HG03064 (cell line): Measurements from ENCODE around the gene RBM15.

Experiments used
- ATAC-seq: cut with Tn5 transposase; IDR thresholded peaks from one replicate; pipeline ENCODE4 v1.9.1; 2021; ENCODE audit warnings: low read depth; ENCODE audit not compliant: unreplicated experiment

Gene RBM15

DNA sequence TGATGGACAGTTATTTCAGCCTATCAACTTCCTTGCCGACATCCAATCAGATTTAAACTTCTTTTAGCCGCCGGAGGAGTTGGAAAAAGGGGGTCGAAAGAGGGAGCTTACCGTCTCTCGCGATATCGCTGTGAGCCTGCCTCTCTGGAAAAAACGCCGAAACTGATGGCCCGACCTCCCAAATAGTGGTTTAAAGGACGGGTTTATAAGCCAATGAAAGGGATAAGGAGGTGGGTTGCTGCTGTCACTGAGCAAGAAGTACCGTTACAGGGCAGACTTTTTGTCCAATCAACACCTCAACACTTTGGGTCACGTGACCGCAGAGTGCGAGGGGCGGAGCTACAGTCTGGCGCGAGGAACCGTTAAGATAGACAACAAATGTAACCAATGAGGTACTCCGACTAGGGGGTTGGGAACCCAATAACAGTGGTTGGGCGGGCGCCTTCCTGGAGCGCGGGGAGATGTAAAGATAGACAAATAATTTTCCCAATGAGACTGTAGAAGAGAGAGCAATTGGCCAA is at the start of gene RBM15:
RBM15 (plus strand) TSS at position 492 of the 521 bp plus-strand sequence; CDS start at position 521, 29 bp downstream.
- peak; percentile 59 for ATAC-seq

GRCh38 chr1:110291241-110292030 is 47.7 kb upstream of the RBM15 start:
- ATAC-seq: no peak

DNA sequence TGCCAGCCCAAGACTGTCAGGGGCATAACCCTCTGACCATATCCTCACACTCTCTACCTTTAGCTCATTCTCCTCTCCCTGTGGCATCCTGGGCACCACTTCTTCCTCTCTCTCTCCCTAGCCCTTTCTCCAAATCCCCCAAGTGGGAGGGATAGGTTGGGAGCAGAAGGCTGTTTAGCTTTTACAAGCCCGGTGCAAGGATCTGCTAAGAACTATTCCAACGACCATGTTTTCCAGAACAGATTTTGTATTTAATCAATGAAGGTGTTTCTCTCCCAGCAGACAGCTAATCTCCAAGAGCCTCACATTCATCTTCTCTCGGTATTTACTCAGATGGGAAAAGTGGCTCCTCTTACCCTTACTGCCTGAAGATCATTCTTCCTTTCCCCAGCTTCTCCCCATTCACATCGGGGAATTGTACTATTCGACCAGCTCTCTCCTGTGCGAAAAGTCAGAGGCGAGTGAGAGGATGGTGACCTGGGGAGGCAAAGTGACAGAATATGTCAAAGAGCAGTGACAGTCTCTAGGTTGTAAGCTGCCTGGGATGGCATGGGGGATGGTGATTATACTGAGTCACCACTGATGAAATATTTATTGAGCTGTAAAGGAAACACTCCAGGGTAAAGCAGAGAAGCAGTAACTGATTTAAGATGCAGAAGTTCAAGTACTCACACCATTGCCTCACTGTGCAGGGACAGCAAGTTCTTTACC is 47.0 kb upstream of the RBM15 start:
- no peak for ATAC-seq

DNA sequence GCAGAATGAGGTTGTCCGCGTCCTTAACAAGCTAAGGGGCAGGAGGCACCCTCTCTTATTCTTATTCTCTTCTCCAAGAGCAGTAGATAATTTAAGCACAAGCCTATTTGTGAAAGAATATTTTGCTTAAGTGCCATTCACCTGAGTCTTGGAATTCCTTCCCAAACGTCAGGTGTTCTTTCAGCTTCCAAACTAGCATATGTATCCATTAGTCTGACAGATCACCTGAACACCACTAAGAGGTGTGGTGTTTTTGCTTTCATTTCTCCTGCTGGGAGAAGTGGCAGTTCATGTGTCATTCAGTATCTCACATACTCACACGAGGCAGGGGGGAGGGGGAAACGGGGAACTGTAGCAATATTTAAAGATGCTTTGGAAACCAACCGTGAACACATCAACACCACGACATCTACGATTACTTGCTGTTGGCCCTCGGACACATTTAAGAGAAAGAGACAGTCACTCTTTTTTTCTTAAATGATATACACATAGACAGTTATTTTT is 45.5 kb upstream of the RBM15 start:
- ATAC-seq: no peak

DNA sequence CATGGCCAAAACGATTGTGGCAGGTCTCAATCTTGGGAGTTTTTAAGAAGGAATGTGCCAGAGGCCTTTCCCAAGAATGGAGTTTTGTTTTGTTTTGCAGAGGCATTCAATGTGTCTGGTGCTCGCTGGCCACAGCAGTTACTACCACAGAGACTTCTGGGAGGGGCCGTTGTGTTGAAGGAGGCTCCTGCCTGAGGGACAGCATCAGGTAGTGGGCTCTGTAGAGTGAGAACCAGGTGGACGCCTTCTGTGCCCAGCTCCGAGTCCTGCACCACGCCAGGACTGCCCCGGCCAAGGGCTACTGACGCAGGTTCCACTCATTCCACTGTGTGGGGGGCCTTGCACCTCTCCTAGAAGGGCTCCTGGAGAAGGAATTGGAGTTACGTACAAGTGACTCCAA is 44.9 kb upstream of the RBM15 start:
- ATAC-seq: no peak

- ATAC-seq: no peak
These were observed 40.2 kb upstream of the RBM15 start for GRCh38 chr1:110298991-110299390.

DNA sequence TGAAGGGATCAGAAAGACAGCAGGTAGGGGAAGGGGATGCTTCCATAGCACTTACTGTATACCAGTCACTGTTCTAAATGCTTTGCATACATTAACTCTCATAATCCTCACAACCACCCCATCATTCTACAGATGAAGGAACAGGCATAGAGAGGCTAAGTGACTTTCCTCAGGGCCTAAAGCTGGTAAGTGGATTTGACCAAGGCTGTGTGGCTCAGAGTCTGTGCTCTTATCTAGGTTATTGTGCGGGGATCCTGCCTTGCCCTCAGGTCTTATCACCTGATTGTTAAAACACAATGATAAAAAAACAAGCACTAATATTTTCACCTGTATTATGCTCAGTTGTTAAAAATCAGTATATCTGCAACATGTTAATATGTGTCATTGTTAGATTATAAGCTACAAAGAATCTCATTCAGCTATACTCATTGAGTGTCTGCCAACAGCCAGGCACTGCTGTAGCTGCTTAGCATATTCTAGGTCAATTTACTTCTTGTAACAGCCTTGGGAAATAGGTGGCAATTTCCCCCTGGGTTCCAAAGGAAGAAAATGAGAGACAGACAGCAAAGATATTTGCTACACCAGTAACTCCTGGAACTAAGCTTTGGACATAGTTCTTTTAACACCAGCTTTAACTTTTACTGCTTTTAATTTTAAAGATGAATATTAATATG is 38.6 kb upstream of the RBM15 start:
- no peak for ATAC-seq

- no peak for ATAC-seq
These were observed 36.3 kb upstream of the RBM15 start for GRCh38 chr1:110302836-110303235.

- no peak for ATAC-seq
These were observed 33.2 kb upstream of the RBM15 start for GRCh38 chr1:110305900-110306420.

- ATAC-seq: no peak
These were observed 31.8 kb upstream of the RBM15 start for GRCh38 chr1:110307239-110307974.

- no peak for ATAC-seq
These were observed 30.9 kb upstream of the RBM15 start for GRCh38 chr1:110308247-110308646.

DNA sequence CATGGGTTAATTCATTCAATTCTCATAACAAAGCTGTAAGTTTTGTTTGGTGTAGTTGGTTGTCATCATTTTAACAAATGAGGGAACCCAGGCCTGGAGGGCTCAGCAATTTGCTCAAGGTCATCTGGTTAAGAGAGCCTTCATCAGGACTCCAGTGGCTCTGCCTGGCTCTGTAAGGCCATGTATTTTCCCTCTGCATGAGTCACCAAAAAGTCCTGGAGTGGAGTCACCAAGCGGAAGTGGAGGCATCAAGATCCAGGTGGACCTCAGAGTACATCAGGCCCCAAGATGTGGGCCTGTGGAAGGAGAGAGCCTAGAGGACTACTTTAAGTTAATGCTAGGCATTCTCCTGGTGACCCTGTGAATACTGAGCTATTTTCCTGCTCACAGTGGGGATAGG is 30.0 kb upstream of the RBM15 start:
- ATAC-seq: no peak

DNA sequence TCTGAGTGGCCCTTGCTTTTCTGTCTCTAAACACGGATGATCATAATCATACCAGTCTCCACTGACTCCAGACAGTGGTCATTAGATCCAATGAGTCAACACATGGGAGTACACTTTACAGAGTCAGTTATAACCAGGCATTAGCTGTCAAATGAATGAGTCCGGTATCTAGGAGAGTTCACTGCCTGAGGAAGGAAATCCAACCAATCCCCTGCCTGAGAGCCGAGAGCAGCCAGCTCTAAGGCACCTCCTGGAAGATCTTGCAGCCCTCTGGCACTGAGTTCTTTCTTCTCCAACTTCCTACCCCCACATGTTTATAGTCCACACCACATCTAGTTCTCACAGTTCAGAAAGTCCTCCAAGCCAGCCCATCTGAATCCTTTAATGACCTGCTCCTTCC is 29.4 kb upstream of the RBM15 start:
- no peak for ATAC-seq

GRCh38 chr1:110310300-110310699 is 28.9 kb upstream of the RBM15 start:
- ATAC-seq: no peak

GRCh38 chr1:110312188-110313121 is 26.7 kb upstream of the RBM15 start:
- ATAC-seq: no peak

DNA sequence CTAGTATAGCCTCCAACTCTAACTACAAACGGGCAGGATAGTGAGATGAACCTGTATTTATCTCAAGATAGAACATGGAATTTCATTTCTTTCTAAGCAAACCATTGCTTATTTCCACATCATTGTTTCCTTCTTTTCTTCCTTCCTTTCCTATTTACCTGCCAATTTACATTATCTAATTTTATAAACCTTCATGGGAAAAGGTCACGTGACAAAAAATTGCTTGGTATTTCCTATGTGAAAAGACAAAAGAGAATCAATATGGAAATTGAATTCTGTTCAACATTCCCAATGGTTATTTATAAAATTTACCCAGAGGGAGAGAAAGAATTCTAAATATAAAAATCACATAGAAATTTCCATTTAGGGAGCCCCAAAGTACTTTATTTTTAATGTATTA is 22.4 kb upstream of the RBM15 start:
- no peak for ATAC-seq

GRCh38 chr1:110318046-110318445 is 21.1 kb upstream of the RBM15 start:
- ATAC-seq: no peak

- no peak for ATAC-seq
These were observed 19.6 kb upstream of the RBM15 start for GRCh38 chr1:110319332-110320167.
